ENCODE results near the gene SHLD1. TPM values are rescaled to one million over a fixed set of nuclear protein-coding genes. Genes with fewer than 3 reads are reported as not detected.

SHLD1 gene
- total RNA-seq, 2 donors from 2014 or later = 6.4 to 10.5 TPM

DNA sequence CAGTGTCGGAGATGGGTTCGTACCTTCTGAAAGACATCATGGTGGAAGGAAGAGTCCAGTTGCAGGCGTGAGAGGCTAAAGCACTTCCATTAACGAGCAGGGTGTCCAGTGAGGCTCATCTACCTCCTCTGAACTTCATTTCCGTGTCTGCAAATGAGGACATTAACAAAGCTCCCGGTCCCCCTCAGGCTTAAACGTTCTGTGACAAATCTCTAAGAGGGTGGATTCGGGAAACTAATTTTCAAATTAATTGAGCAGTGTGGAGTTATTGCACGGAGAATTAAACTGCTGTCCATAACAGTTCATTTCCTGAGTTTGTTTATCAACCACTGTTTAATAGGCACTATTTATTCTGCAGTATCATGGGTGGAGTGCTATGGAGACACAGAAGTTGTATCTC lies 132.0 kb downstream of the SHLD1 start:
- no peak overlapping the region for H3K27ac ChIP-seq
- H3K9me3 ChIP-seq = no peaks in the 10 kb centered on the region
- no peak for DNase-seq (ENCODE audit: low spot score)
- no peaks in the 10 kb centered on the region for H3K4me1 ChIP-seq (replicated peaks)
- 68% methylated on average over 9 of the region's 9 CpGs for WGBS
- H3K4me3 ChIP-seq = no peak overlapping the region
- H3K36me3 ChIP-seq = no peaks in the 10 kb centered on the region
- intact Hi-C loops (cut with DNase I) = no loop called here
- TF ChIP-seq POLR2AphosphoS5 (IDR thresholded peaks at IDR 0.05) (no peak), POLR2A (IDR thresholded peaks at IDR 0.05) (no peak)
- TF ChIP-seq, protein P1, sequence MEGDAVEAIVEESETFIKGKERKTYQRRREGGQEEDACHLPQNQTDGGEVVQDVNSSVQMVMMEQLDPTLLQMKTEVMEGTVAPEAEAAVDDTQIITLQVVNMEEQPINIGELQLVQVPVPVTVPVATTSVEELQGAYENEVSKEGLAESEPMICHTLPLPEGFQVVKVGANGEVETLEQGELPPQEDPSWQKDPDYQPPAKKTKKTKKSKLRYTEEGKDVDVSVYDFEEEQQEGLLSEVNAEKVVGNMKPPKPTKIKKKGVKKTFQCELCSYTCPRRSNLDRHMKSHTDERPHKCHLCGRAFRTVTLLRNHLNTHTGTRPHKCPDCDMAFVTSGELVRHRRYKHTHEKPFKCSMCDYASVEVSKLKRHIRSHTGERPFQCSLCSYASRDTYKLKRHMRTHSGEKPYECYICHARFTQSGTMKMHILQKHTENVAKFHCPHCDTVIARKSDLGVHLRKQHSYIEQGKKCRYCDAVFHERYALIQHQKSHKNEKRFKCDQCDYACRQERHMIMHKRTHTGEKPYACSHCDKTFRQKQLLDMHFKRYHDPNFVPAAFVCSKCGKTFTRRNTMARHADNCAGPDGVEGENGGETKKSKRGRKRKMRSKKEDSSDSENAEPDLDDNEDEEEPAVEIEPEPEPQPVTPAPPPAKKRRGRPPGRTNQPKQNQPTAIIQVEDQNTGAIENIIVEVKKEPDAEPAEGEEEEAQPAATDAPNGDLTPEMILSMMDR (IDR thresholded peaks at IDR 0.05) = no peak
- H3K27me3 ChIP-seq (replicated peaks; ENCODE audit: insufficient read depth) = no peaks in the 10 kb centered on the region

DNA sequence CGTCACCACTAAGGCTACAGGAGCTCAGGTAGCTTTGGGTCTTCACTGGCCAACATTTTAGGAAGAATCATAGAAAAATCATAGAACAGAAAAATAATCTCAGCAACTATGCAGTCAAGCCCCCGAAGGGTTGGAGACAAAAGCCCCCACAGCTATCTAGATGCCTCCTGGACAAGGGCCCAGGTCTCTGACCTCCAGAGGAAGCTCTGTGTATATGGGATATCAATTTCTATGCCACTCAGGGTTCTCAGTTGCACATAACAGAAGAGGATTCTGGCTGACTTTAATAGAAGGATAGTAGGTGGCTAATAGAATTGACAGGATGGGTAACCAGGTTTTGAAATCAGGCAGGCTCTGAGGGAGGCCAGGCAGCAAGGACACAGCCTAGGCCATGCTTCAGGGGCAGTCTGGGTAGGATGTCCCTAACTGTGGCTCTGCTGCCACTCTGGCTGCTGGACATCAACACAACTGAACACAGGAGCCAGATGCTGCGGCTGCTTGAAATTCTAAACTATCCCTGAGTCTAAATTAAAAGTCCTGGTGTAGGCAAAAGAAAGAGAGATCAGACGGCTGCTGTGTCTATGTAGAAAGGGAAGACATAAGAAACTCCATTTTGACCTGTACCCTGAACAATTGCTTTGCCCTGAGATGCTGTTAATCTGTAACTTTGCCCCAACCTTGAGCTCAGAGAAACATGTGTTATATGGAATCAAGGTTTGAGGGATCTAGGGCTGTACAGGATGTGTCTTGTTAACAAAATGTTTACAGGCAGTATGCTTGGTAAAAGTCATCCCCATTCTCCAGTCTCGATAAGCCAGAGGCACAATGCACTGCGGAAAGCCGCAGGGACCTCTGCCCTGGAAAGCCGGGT lies 134.5 kb downstream of the SHLD1 start:
- Histone ChIP-seq H3K27ac (no peak overlapping the region), H3K9me3 (no peaks in the 10 kb centered on the region), H3K27me3 (replicated peaks; ENCODE audit: insufficient read depth) (no peaks in the 10 kb centered on the region), H3K4me3 (no peak overlapping the region), H3K4me1 (replicated peaks) (no peaks in the 10 kb centered on the region), H3K36me3 (no peaks in the 10 kb centered on the region)
- intact Hi-C loops (cut with DNase I) = no loop called here
- no peak for DNase-seq (ENCODE audit: low spot score)
- TF ChIP-seq, protein P1 (IDR thresholded peaks at IDR 0.05) = no peak
- no peak for TF ChIP-seq POLR2A (IDR thresholded peaks at IDR 0.05)
- no peak for TF ChIP-seq POLR2AphosphoS5 (IDR thresholded peaks at IDR 0.05)
- 79% methylated on average over 8 of the region's 8 CpGs for WGBS

DNA sequence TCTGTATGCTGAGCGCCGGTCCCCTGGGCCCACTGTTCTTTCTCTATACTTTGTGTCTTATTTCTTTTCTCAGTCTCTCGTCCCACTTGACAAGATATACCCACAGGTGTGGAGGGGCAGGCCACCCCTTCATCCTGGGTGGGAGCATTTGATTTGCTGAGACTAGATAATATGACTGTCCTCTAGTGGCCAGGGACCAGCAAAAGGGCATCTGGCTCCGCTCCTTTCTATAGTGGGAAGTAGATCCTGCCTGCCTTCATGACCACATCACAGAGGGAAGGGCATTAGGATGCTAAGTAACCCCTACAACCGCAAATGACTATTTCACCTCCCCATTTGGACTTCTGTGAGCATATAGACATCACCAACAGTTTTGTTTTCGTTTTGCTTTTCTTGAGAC lies 135.7 kb downstream of the SHLD1 start:
- Histone ChIP-seq H3K4me3 (no peak overlapping the region), H3K27ac (no peak overlapping the region), H3K9me3 (no peaks in the 10 kb centered on the region), H3K4me1 (replicated peaks) (no peaks in the 10 kb centered on the region), H3K36me3 (no peaks in the 10 kb centered on the region), H3K27me3 (replicated peaks; ENCODE audit: insufficient read depth) (no peaks in the 10 kb centered on the region)
- DNase-seq (ENCODE audit: low spot score) = no peak
- TF ChIP-seq, protein P1 (IDR thresholded peaks at IDR 0.05) = no peak
- no peak for TF ChIP-seq POLR2A (IDR thresholded peaks at IDR 0.05)
- WGBS = 95% methylated on average over 6 of the region's 6 CpGs
- intact Hi-C loops (cut with DNase I) = no loop called here

DNA sequence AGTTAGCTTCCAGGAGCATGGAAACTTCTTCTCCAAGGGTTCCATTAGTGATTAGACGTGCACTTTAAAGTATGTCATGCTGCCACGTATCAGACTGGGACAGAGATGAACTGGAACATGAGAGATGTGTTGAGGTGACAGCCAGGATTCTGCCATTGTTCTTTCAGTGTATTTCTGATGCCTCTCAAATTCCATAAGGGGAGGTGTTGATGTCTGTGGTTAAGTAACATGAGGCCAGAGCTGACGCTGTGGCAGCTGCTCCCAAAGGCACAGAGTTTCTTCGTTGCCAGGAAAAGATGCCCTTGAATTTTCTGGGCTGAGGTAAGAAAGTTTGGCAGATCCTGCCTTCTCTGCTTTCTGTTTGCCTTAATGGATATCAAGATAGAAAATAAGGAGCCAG lies 136.6 kb downstream of the SHLD1 start:
- WGBS = 48% methylated on average over 4 of the region's 4 CpGs
- H3K27ac ChIP-seq = no peak overlapping the region
- intact Hi-C loops (cut with DNase I) = no loop called here
- H3K9me3 ChIP-seq = no peaks in the 10 kb centered on the region
- no peak overlapping the region for H3K4me3 ChIP-seq
- no peaks in the 10 kb centered on the region for H3K4me1 ChIP-seq (replicated peaks)
- H3K27me3 ChIP-seq (replicated peaks; ENCODE audit: insufficient read depth) = no peaks in the 10 kb centered on the region
- TF ChIP-seq POLR2AphosphoS5 (IDR thresholded peaks at IDR 0.05) = no peak
- no peak for TF ChIP-seq POLR2A (IDR thresholded peaks at IDR 0.05)
- TF ChIP-seq, protein P1 (IDR thresholded peaks at IDR 0.05) = no peak
- no peak for DNase-seq (ENCODE audit: low spot score)
- no peaks in the 10 kb centered on the region for H3K36me3 ChIP-seq

DNA sequence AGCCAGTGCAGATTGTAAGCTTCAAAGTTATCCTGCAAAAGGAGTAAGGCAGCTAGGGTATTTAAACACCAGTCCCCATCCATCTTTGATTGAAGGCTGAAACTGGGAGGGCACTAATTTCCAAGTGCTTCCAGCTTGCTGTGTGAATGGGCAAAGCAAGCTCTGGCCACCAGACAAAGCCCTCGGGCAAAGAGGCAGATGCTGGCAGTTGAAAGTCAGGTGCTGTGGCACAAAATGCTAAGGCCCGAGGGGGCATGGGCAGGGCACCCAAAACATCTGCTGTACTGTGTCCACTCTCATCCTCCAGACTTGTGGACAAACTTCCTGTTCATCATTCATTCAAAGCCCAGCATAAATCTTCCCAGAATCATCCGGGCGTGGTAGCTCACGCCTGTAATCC lies 137.2 kb downstream of the SHLD1 start:
- H3K27me3 ChIP-seq (replicated peaks; ENCODE audit: insufficient read depth) = no peaks in the 10 kb centered on the region
- WGBS = 84% methylated on average over 5 of the region's 5 CpGs
- H3K36me3 ChIP-seq = no peaks in the 10 kb centered on the region
- H3K4me3 ChIP-seq = no peak overlapping the region
- TF ChIP-seq POLR2A (IDR thresholded peaks at IDR 0.05) (no peak), POLR2AphosphoS5 (IDR thresholded peaks at IDR 0.05) (no peak)
- TF ChIP-seq, protein P1 (IDR thresholded peaks at IDR 0.05) = no peak
- intact Hi-C loops (cut with DNase I) = no loop called here
- DNase-seq (ENCODE audit: low spot score) = no peak
- no peak overlapping the region for H3K27ac ChIP-seq
- no peaks in the 10 kb centered on the region for H3K9me3 ChIP-seq
- H3K4me1 ChIP-seq (replicated peaks) = no peaks in the 10 kb centered on the region
